Mucosa of stomach (tissue), 1 donor: ENCODE measurements around the gene SNCB.

Experiments used
- H3K27me3 ChIP-seq: one replicate; pipeline ENCODE4 v1.7.0; 2013; ENCODE audit warnings: mild to moderate bottlenecking, low read length; ENCODE audit not compliant: control insufficient read depth, insufficient read depth
- H3K36me3 ChIP-seq: one replicate; pipeline ENCODE4 v1.7.0; 2013; ENCODE audit warnings: low read length; ENCODE audit not compliant: control insufficient read depth, insufficient read depth
- H3K4me1 ChIP-seq: one replicate; pipeline ENCODE4 v1.7.0; 2013; ENCODE audit warnings: mild to moderate bottlenecking, low read length; ENCODE audit not compliant: control insufficient read depth, insufficient read depth
- H3K4me3 ChIP-seq: one replicate; pipeline ENCODE4 v1.7.0; 2013; ENCODE audit warnings: low read length
- H3K9ac ChIP-seq: one replicate; pipeline ENCODE4 v1.7.0; 2013; ENCODE audit warnings: mild to moderate bottlenecking, low read length, moderate library complexity
- H3K9me3 ChIP-seq: one replicate; pipeline ENCODE4 v1.7.0; 2013; ENCODE audit warnings: mild to moderate bottlenecking, low read length, moderate library complexity; ENCODE audit not compliant: control insufficient read depth
- donor health status: Pancreatic carcinoma.

Gene SNCB

DNA sequence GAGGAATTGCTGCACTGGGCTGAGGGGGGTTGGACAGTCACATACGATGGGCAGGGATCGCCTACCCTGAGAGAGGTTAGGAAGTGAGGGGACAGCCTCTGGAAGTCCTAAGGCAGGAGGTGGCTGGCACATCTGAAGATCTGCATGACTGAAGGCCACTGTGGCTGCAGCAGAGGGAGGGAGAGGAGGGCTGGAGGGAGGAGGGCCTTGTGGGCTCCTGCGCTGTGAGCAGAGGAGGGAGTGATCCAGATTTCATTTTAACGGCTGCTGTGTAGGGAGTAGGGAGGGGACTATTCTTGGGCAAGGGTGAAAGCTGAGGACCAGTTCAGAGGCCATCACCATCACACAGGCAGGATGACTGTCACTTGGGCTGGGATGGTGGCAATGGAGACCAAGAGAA, 7.2 kb upstream of the SNCB start:
- Histone ChIP-seq H3K9me3 (no peaks in the 10 kb centered on the region), H3K4me1 (no peaks in the 10 kb centered on the region), H3K27me3 (peaks cover 29% of the 10 kb centered on the region), H3K36me3 (no peaks in the 10 kb centered on the region), H3K4me3 (no peak overlapping the region), H3K9ac (no peak overlapping the region)

DNA sequence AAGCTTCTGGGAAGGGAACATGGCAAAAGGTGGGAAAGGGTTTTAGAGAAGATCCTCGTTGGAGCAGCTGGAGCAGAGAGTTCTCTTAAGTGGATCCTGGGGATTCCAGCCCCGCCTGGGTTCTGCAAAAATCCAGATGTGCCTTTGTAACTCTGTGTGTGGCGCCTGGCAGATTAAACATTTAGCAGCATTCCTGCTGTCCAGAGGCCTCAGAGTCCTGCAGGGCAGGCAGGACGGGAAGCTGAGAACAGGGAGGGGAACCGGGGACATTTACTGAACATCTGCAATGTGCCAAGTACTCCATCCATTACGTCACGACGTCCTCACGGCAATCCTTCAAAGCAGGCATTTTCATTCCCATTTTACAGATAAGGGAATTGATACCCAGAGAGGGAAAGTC, 6.1 kb upstream of the SNCB start:
- no peak overlapping the region for H3K9ac ChIP-seq
- H3K9me3 ChIP-seq, result no peaks in the 10 kb centered on the region
- no peak overlapping the region for H3K4me3 ChIP-seq
- no peaks in the 10 kb centered on the region for H3K36me3 ChIP-seq
- H3K4me1 ChIP-seq, result no peaks in the 10 kb centered on the region
- peaks cover 34% of the 10 kb centered on the region for H3K27me3 ChIP-seq

DNA sequence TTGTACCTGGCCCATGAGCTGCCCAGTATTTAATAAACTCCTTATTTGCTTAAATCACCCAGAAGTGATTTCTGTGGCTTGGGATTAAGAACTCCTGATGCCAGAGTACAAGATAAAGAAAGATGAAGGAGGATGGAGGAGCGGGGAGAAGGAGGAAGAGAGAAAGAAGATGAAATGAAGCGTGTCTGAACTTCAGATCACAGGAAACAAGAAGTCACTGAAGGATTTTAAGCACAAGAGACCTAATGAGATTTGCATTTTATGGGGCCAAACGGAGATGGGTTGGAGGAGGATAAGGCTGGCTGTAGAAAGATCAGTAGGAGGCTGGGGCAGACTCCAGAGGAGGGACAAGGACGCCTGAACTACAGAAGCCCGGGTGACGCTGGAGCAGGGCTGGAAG, 3.3 kb upstream of the SNCB start:
- Histone ChIP-seq H3K9ac (no peak overlapping the region), H3K9me3 (no peaks in the 10 kb centered on the region), H3K36me3 (no peaks in the 10 kb centered on the region), H3K4me1 (peaks cover 8% of the 10 kb centered on the region), H3K27me3 (peaks cover 62% of the 10 kb centered on the region), H3K4me3 (no peak overlapping the region)

DNA sequence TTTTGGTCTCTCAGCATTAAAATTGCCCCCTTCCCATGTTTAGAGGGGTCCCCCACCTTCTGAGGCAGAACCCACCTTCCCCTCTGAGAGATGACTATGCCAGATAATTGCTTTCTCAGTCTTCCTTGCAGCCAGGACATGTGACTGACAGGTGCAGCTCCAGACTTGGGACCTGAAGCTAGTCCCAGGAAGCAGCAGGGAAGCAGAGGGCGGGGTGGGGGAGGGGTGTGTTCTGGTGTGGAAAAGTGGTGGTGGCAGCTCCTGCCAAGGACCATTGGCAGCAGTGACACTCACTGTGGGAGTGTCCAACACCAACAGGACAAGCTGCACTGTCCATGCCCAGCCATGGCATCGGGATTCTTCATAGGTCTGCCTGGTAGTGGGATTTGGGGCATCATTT, 2.4 kb upstream of the SNCB start:
- Histone ChIP-seq H3K36me3 (no peaks in the 10 kb centered on the region), H3K9ac (no peak overlapping the region), H3K27me3 (peaks cover 70% of the 10 kb centered on the region), H3K4me1 (peaks cover 8% of the 10 kb centered on the region), H3K9me3 (no peaks in the 10 kb centered on the region), H3K4me3 (no peak overlapping the region)

DNA sequence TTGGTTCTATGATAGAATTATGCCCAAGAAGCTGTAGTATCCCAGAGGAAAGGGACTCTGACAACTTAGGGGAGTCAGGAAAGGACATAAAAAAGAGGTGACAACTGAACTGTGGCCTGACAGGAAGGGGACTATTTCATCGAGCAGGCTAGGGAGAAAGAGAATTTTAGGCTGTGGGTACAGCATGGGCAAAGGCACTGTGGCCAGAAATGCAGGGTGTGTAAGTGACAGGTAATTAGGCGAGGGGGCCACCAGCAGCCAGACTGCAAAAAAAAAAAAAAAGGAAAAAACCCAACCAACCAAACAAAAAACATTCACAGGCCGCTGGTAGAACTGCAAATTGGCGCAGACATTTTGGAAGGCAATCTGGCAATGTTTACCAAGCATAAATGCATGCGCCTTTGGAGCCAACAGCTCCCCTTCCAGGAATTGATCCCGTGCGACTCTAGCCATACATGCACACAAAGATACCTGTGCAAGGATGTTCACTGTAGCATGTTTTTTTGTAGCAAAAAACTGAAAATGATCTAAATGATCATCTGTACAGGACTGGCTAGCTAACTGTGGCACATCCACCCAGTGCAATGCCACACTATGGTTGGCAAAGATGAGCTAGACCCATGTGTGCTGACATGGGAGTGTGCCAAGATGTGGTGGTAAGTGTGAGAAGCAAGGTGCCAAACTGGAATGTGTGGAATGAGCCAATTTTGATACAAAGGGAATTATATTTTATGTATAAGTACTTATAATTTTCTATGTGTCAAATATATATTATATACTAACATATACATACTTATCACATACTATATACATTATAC, 1.3 kb upstream of the SNCB start:
- Histone ChIP-seq H3K27me3 (peaks cover 78% of the 10 kb centered on the region), H3K4me3 (no peak overlapping the region), H3K9ac (no peak overlapping the region), H3K36me3 (no peaks in the 10 kb centered on the region), H3K9me3 (no peaks in the 10 kb centered on the region), H3K4me1 (peaks cover 15% of the 10 kb centered on the region)

DNA sequence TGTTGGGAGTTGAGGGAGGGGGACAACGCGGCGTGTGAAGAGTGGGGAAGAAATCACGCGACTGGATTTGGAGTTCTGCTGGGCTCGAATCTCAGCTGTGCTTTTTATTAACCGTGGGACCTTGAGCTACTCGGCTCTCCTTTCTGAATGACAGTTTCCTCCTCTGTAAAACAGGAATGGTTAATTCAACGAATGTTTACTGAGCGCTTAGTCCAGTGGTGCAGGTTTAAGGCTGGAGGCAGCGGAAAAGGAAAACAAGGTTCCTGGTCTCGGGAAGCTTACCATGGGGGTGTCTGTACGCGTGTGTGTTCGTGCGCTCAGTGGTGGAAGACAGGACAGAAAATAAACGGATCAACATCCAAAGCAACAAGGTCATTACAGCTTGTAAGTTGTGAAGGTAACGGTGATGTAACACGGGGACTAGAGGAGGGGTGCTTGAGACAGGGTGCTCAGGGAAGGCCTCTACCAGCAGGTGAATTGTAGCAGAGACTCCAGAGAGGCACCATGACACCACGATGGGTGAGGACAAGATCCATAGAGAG, 418 bp upstream of the SNCB start:
- Histone ChIP-seq H3K4me1 (peaks cover 21% of the 10 kb centered on the region), H3K9me3 (no peaks in the 10 kb centered on the region), H3K36me3 (no peaks in the 10 kb centered on the region), H3K4me3 (no peak overlapping the region), H3K27me3 (peaks cover 86% of the 10 kb centered on the region), H3K9ac (no peak overlapping the region)

DNA sequence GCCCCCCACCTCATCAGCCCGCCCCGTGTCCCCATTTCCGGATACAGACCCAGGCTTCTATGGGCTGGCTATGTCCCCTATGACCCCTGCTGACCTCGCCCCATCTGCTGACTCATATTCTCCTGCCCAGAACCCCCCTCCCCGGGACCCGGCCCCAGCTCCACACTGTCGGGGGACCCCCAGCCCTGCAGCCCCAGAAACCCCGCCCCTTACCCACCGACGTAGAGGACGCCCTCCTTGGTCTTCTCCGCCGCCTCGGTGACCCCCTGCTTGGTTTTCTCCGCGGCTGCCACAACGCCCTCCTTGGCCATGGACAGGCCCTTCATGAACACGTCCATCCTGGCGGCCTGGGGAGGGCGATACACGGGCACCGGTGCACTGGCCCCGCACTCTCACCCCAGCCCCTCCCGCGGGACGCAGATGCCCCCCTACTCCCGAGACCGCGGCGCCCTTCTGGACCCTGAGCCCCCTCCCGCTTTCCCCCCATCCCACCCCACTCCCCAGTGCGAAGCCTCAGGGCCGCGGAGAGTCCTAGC, 949 bp downstream of the SNCB start:
- no peak overlapping the region for H3K9ac ChIP-seq
- no peaks in the 10 kb centered on the region for H3K9me3 ChIP-seq
- H3K4me1 ChIP-seq, result peaks cover 21% of the 10 kb centered on the region
- peaks cover 89% of the 10 kb centered on the region for H3K27me3 ChIP-seq
- no peak overlapping the region for H3K4me3 ChIP-seq
- H3K36me3 ChIP-seq, result no peaks in the 10 kb centered on the region

DNA sequence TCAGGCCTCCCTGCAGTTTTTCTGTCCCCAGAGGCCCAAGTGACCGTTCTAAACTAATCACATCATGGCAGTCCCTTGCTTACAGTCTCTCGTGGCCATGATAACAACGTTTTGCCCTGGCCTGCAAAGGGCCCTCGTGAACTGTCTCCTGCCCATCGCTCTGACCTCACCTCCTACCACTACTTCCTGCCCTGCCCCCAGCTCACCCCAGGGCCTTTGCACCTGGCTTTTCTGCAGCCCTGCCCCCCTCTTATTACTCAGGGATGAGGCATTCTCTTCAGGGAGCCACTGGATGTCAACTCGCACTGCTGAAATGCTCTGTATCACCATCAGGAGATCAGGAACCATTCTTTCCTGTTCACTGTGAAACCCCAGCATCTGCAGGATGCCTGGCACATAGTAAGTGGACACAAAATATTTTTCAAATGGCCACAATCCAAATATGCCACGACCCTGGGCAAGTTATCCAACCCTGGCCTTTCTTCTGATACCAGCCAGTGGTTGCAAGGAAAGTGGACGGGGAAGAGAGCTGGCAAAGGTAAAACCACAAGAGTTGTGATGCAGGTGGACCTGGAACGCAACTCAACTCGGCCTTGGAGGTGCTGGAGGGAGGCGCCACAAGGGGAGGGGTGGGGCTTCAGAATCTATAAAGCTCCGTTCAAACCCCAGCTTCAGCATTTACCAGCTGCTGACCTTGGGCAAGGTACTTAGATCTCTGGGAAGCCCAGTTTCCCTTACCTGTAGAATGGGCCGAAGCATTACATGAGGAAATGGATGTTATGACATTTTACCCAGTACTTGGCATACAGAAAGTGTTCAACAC, 1.7 kb downstream of the SNCB start:
- Histone ChIP-seq H3K9me3 (no peaks in the 10 kb centered on the region), H3K4me1 (peaks cover 21% of the 10 kb centered on the region), H3K4me3 (no peak overlapping the region), H3K9ac (no peak overlapping the region), H3K27me3 (peaks cover 86% of the 10 kb centered on the region), H3K36me3 (no peaks in the 10 kb centered on the region)

DNA sequence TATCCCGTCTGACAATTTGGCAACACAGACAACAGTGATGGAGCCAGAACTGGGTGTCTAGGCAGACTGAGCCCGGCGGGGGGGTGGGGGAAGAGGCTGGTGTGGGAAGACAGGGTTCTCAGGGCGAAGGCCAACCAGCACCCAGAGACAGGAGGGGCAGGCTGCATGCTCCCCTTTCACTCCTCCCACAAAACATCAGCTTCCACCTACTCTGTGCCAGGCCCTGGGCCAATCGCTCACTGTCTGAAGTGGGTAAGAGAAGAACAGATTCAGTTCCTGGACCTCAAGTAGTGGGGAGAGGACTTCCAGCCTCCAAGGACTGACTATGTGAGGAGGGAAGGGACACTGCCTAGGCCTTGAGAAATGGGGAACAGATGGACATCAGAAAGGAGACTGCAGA, 2.8 kb downstream of the SNCB start:
- Histone ChIP-seq H3K4me1 (peaks cover 21% of the 10 kb centered on the region), H3K27me3 (peaks cover 77% of the 10 kb centered on the region)

DNA sequence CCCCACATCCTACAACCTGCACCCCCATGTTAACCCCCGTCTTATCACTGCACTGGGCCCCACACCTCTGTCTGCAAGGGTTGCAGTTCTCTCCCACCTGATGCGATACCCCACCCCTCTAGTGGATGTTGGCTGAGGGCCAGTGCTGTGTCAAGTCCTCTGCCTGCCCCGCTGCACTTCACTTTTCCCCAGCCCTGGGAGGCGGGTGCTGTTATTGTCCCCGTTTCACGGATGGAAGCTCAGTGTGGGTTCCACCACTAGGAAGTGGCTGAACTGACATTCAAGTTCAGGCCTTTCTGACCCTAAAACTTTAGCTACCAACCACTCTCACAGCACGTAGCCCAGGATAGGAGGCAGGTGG, 3.5 kb downstream of the SNCB start:
- H3K36me3 ChIP-seq, result no peaks in the 10 kb centered on the region
- H3K9me3 ChIP-seq, result no peaks in the 10 kb centered on the region
- peaks cover 82% of the 10 kb centered on the region for H3K27me3 ChIP-seq
- H3K4me1 ChIP-seq, result peaks cover 21% of the 10 kb centered on the region
- no peak overlapping the region for H3K9ac ChIP-seq
- H3K4me3 ChIP-seq, result no peak overlapping the region

More for the DNA sequence above, 2.8 kb downstream of the SNCB start:
- H3K4me3 ChIP-seq, result no peak overlapping the region
- no peaks in the 10 kb centered on the region for H3K9me3 ChIP-seq
- no peak overlapping the region for H3K9ac ChIP-seq
- H3K36me3 ChIP-seq, result no peaks in the 10 kb centered on the region

DNA sequence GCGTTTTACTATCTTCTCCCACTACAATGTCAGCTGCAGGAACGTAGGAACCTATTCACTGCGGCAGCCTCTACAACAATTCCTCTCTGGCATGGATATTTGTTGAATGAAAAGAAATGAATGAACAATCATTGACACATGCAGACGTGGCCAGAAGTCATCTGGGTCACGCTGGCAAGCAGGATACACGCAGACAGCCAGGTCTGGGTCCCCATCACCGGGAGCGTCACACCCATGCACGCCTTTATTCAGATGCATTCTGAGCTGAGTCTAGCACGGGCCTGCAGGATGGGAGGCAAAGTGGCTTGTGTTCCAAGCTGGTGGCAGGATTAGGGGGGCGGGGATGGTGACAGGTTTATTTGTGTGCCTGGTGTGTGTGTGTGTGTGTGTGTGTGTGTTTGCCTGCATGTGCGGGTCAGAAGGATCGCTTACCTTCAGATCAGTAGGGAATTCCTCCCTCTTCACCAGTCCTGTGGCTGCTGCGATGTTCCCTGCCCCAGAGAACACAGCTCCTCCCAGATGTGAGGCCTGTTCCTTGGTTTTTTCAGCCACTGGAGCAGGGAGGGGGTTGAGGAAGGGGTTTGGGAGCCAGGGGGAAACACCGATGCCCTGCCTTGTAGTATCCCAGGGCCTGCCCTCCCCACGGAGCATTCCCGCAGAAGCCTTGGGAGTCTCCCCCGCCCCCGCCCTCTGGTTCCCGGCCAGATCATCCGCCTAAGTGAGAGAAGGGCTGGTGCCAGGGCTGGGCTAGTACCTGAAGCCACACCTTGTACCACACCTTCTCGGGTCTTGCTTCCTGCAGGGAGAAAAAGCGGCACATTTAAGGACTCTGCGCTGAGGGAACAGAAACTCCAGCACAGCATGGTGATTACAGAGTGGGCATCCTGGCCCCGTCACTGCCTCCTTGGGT, 4.1 kb downstream of the SNCB start:
- H3K27me3 ChIP-seq, result peaks cover 82% of the 10 kb centered on the region
- no peaks in the 10 kb centered on the region for H3K9me3 ChIP-seq
- no peaks in the 10 kb centered on the region for H3K36me3 ChIP-seq
- no peak overlapping the region for H3K9ac ChIP-seq
- H3K4me3 ChIP-seq, result no peak overlapping the region
- H3K4me1 ChIP-seq, result peaks cover 21% of the 10 kb centered on the region
